Fibroblast of skin of left biceps (primary cell): ENCODE measurements around the gene F13A1.
A peak's percentile ranks its signal among the peaks of the same experiment; 100 is the strongest.

ENCODE experiments used
- DNase-seq, 2 experiments: peaks; one replicate each; pipeline ENCODE4 v3.0.0-alpha.2; 2013; ENCODE audit warnings: low read depth in 2 of 2

Gene F13A1

GRCh38 chr6:6319952-6320811, at the start of gene F13A1:
F13A1 (minus strand) TSS chr6:6320662; CDS start chr6:6318664, 1,998 bp downstream.
- no peak for DNase-seq

- DNase-seq = no peak
Observed at GRCh38 chr6:6368684-6369052, 48.2 kb upstream of the F13A1 start.

GRCh38 chr6:6368040-6368683, 47.7 kb upstream of the F13A1 start:
- no peak for DNase-seq

DNA sequence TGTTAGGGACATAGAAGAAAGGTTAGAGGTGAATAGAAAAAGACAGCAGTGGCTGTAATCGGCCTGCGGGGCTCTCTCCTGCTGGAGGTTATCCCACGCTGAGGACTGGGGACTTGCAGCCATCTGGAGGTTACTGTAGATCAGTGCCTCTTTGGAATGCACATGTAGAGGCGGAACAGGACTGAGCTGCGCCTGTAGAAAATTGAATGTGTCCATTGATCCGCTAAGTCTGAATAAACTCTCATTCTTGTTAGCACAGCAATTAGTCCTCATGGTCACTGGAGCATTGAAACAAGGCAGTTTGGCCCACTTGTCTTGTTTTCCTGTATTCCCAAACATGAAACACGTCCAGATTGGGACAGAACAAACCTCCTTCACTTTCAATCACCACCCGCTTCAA, 46.3 kb upstream of the F13A1 start:
- no peak for DNase-seq

GRCh38 chr6:6365242-6365641, 44.8 kb upstream of the F13A1 start:
- DNase-seq = no peak

GRCh38 chr6:6362056-6362840, 41.8 kb upstream of the F13A1 start:
- DNase-seq = no peak

DNA sequence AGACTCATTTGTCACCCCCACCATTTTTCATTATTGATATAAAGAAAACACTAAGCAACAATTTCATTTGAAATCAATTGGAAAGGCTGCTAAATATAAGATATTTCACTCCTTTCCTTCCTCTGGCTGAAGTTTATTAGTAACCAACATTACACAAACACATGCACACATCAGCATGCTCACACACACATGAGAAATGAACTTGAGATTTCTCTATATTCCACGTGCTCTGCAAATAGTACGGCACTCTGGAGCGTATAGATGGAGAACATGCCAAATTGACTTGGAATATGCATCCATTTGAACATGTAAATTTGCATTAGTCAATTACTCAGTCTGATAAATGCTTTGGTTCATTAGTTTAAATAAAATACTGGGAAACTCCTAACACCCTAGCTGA, 37.1 kb upstream of the F13A1 start:
- no peak for DNase-seq

DNA sequence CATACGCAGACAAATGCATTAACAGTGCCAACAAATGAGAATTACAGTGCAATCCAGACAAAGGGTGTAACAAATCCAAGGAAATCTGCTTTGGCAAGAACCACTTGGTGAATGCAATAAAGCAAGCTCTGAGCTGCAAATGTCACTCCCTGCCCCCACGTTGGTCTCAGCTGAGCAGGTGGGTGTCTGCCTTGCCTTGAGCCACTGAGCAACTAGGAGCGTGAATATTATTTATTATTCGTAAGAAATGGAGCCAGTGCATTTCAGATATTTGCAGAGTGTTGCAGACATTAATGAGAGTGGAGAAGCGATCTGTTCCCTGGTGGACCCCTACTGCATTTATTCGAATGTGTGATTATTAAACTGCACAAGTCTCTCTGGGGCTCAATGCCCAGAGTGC, 36.6 kb upstream of the F13A1 start:
- DNase-seq = no peak

DNA sequence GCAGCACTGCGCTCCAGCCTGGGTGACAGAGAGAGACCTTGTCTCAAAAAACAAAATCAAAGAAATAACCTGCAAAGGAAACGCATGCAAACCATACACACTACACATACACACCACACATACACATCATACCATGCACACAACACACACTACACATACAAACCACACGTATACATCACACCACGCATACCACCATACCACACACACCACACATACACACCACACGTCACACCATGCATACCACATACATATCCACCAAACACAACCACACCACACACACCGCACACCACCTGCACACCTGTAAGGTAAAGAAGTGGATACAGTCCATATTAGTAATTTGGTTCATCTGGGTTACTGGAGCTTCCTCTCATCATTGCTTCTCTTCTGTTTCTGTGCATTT, 32.3 kb upstream of the F13A1 start:
- no peak for DNase-seq

DNA sequence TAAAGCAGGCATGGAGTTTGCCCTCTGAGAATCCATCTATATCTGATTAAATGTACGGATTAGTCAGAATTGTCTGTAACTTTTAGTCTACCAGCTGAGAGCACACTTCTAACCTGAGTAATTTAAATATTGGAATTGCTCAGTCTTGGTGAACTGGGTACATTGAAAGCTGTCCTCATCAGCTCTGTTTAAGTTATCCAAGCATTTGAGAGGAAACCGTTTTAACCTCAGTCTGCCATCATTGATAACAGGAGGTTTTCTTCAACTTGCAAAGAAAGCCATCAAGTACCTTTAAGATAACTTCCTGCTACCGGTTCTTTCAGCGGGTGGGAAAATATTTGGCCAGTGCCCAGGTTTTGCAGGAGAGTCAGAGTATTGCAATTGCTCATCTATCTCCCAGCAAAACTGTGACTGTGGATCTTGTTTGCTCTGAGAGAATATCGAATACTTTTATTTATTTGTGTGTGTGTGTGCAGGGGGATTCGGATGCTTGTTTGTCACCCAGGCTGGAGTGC, 31.1 kb upstream of the F13A1 start:
- DNase-seq = no peak

- no peak for DNase-seq
Observed at GRCh38 chr6:6350696-6351095, 30.2 kb upstream of the F13A1 start.

GRCh38 chr6:6348256-6348655, 27.8 kb upstream of the F13A1 start:
- DNase-seq = no peak

DNA sequence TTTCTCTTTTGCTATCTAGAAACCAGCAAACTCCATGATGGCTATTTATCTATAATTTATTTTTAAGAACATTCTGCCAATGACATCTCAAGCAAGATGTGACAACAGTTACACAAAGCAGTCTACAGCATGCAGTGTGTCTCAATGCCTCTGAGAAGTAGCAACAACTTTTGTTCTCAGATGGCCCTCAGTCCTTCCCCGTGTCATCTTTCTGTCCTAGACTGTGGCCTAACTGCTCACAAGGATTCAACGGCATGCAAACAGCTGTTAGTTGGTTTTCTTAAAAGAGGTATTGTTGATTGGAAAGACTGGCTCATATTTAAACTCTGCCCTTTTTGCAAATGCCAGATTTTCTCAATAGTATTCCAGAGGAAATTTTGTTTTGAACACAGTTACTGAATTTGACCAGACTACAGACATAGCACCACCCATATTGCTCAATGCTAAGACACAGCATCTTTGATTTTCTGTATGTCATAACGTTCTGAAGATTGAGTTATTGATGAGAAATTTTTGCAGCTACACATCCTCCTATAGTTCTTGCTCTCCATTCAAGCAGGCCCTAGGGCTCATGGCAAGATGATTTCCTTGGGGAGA, 26.1 kb upstream of the F13A1 start:
- DNase-seq = no peak

DNA sequence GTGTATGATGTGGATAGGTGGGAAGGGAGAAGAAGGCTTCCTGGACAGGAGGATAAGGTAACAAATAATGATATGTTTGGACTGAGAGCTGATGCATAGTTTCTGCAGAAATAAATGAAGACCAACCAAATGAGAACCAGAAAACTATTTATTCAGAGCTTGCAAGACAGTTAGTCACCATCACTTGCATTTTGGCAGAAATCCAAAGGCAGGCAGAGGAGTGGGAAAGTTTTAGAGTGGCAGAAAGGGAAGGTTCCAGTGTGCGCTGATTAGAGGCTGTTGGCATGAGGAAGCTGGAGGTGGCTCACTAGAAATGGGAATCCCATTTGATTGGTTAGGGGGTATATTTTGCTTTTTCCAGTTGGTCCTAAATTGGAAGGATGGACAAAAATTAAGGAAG, 13.0 kb upstream of the F13A1 start:
- DNase-seq = peak; percentile 31 to 36

GRCh38 chr6:6332811-6333244, 12.4 kb upstream of the F13A1 start:
- no peak for DNase-seq

GRCh38 chr6:6331946-6332601, 11.6 kb upstream of the F13A1 start:
- DNase-seq = no peak

DNA sequence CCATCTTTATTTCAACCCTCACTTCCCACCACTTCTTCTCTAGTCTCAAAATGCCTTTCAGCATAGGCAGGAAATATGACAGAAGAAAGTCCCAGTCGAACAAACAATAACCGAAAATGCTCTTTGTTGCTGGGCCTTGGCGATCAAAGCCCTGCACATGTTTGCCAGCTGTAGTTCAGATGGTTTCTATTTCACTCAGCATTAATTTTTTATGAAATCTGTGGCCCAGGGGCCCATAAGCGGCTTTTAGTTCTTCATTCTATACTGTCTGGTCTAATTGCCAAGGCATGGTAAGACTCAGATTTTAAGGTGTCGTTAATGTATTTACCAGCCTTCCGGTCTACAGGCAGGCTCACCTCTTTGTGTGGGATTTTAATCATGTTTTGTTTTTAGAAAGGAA, 10.9 kb upstream of the F13A1 start:
- no peak for DNase-seq

GRCh38 chr6:6330407-6330806, 9.9 kb upstream of the F13A1 start:
- no peak for DNase-seq

DNA sequence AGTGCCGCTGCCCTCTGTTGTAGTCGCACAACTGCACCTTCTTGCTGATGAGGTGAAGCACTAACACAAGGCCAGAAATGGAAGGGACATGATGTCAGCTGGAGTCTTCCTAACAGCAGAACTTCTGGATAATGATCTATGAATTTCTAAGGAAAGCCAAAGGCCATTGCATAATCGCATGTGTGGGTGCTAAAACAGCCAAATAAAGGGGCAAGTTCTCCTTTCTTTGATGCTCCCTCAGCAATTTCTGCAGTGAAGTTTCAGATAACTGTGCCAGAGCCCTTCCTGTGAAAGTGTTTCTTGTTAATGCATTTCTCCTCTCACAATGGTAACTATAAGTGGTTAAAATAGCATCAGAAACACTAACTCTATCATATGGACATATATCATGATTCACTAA, 8.0 kb upstream of the F13A1 start:
- DNase-seq = no peak

- no peak for DNase-seq
Observed at GRCh38 chr6:6323352-6323751, 2.9 kb upstream of the F13A1 start.

DNA sequence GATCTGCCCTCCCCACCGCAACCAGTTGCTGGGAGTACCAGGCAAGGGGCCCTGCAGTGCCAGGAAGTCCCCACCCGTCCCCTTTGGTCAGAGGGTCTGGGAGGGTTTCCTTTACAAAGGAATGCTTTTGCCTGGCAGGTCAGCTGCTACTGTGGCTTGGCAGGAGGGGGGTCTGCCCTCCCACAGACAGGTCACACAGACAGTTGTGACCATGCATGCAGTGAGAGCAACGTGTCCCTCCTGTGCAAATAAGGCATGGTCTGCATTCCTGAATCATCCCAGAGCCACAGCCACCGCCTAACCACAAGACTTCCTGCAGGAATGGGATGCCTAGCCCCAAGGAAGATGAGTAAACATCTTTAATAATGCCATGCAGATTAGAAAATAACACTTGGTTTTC, 439 bp upstream of the F13A1 start:
- DNase-seq = no peak
